Trophoblast cell (in vitro differentiated cells and primary cell): Measurements from ENCODE around the gene MEGF6.

Experiments used
- DNase-seq, 2 donors: peaks; one replicate each; pipeline ENCODE4 v3.0.0-alpha.2; 2016
- H2AFZ ChIP-seq: 2 replicates; pipeline ENCODE4 v1.6.1; 2013; ENCODE audit warnings: low read length, moderate library complexity, mild to moderate bottlenecking; ENCODE audit not compliant: insufficient read depth, poor library complexity
- H2AK5ac ChIP-seq: 2 replicates; pipeline ENCODE4 v1.6.1; 2013; ENCODE audit warnings: mild to moderate bottlenecking, low read length
- H2BK120ac ChIP-seq: 2 replicates; pipeline ENCODE4 v1.6.1; 2013; ENCODE audit warnings: low read length, mild to moderate bottlenecking, moderate library complexity; ENCODE audit not compliant: insufficient read depth, poor library complexity
- H2BK12ac ChIP-seq: 2 replicates; pipeline ENCODE4 v1.6.1; 2013; ENCODE audit warnings: mild to moderate bottlenecking, low read length, moderate library complexity
- H2BK5ac ChIP-seq: 2 replicates; pipeline ENCODE4 v1.6.1; 2013; ENCODE audit warnings: low read length, low read depth, moderate library complexity, mild to moderate bottlenecking; ENCODE audit not compliant: poor library complexity
- H3K14ac ChIP-seq: 2 replicates; pipeline ENCODE4 v1.6.1; 2013; ENCODE audit warnings: mild to moderate bottlenecking, low read length
- H3K18ac ChIP-seq: 2 replicates; pipeline ENCODE4 v1.6.1; 2013; ENCODE audit warnings: mild to moderate bottlenecking, low read length
- H3K23ac ChIP-seq: 2 replicates; pipeline ENCODE4 v1.6.1; 2013; ENCODE audit warnings: low read length
- H3K27ac ChIP-seq: 2 replicates; pipeline ENCODE4 v1.5.1; 2013; ENCODE audit warnings: low read depth, mild to moderate bottlenecking, inconsistent platforms, low read length, moderate library complexity
- H3K27me3 ChIP-seq: 2 replicates; pipeline ENCODE4 v1.6.1; 2013; ENCODE audit warnings: inconsistent platforms, mild to moderate bottlenecking, low read length, moderate library complexity; ENCODE audit not compliant: insufficient read depth
- H3K36me3 ChIP-seq, 2 experiments: 1 replicate in 1 of 2; 2 replicates in 1 of 2; pipeline ENCODE4 v1.6.1; 2013; ENCODE audit warnings: low read length in 2 of 2, mild to moderate bottlenecking in 2 of 2, moderate library complexity in 1 of 2; ENCODE audit not compliant: insufficient read depth in 2 of 2, control insufficient read depth in 1 of 2
- H3K4ac ChIP-seq: 2 replicates; pipeline ENCODE4 v1.6.1; 2013; ENCODE audit warnings: low read depth, mild to moderate bottlenecking, low read length, moderate library complexity
- H3K4me1 ChIP-seq, 2 experiments: 1 replicate in 1 of 2; 2 replicates in 1 of 2; pipeline ENCODE4 v1.6.1; 2013; ENCODE audit warnings: low read length in 2 of 2, mild to moderate bottlenecking in 2 of 2, moderate library complexity in 1 of 2; ENCODE audit not compliant: insufficient read depth in 2 of 2, control insufficient read depth in 1 of 2
- H3K4me2 ChIP-seq: 2 replicates; pipeline ENCODE4 v1.6.1; 2013; ENCODE audit warnings: inconsistent platforms, mild to moderate bottlenecking, low read length, moderate library complexity
- H3K4me3 ChIP-seq: 2 replicates; pipeline ENCODE4 v1.5.1; 2013; ENCODE audit warnings: mild to moderate bottlenecking, low read depth, low read length, inconsistent platforms
- H3K79me1 ChIP-seq: one replicate; pipeline ENCODE4 v1.6.1; 2013; ENCODE audit warnings: low read length
- H3K79me2 ChIP-seq: 2 replicates; pipeline ENCODE4 v1.6.1; 2013; ENCODE audit warnings: low read length, mild to moderate bottlenecking; ENCODE audit not compliant: control insufficient read depth, insufficient read depth, poor library complexity
- H3K9ac ChIP-seq: 2 replicates; pipeline ENCODE4 v1.6.1; 2013; ENCODE audit warnings: mild to moderate bottlenecking, low read length
- H3K9me3 ChIP-seq: 2 replicates; pipeline ENCODE4 v1.6.1; 2013; ENCODE audit warnings: low read depth, mild to moderate bottlenecking, control low read depth, inconsistent platforms, low read length; ENCODE audit not compliant: insufficient read depth
- H4K12ac ChIP-seq: 2 replicates; pipeline ENCODE4 v1.6.1; 2013; ENCODE audit warnings: low read depth, mild to moderate bottlenecking, low read length, moderate library complexity
- H4K8ac ChIP-seq: 2 replicates; pipeline ENCODE4 v1.6.1; 2013; ENCODE audit warnings: low read depth, mild to moderate bottlenecking, low read length, moderate library complexity
- H4K91ac ChIP-seq: one replicate; pipeline ENCODE4 v1.6.1; 2013; ENCODE audit warnings: low read depth, mild to moderate bottlenecking, low read length, moderate library complexity
- WGBS: extraction: QIAGEN DNeasy Blood & Tissue Kit; methylation state at CpG from one replicate; pipeline ENCODE4 v1.1.7; 2013; ENCODE audit warnings: missing lambda C conversion rate; ENCODE audit not compliant: insufficient read length, insufficient coverage; ENCODE audit errors: extremely low coverage; 5-methylcytosine and 5-hydroxymethylcytosine counted together

The MEGF6 gene

GRCh38 chr1:3450983-3451382, 160.3 kb downstream of the MEGF6 start:
- Histone ChIP-seq H3K18ac (no peak overlapping the region), H3K36me3 (no peaks in the 10 kb centered on the region), H3K23ac (no peak overlapping the region), H3K4me2 (no peak overlapping the region), H2BK5ac (no peak overlapping the region), H3K14ac (no peak overlapping the region), H3K27me3 (no peaks in the 10 kb centered on the region), H4K8ac (no peak overlapping the region), H3K4ac (no peak overlapping the region), H3K79me2 (peaks cover 2% of the 10 kb centered on the region), H2BK12ac (no peak overlapping the region), H2BK120ac (no peak overlapping the region), H3K4me3 (no peak overlapping the region), H3K9me3 (no peaks in the 10 kb centered on the region), H2AFZ (no peak overlapping the region), H3K9ac (no peak overlapping the region), H3K79me1 (peaks cover 8% of the 10 kb centered on the region), H4K12ac (no peak overlapping the region), H4K91ac (no peak overlapping the region), H3K4me1 (peaks cover 8 to 13% of the 10 kb centered on the region in 2 experiments), H3K27ac (no peak overlapping the region), H2AK5ac (no peak overlapping the region)
- no peak for DNase-seq
- no CpG with 5 or more reads among the region's 12 CpGs for WGBS

DNA sequence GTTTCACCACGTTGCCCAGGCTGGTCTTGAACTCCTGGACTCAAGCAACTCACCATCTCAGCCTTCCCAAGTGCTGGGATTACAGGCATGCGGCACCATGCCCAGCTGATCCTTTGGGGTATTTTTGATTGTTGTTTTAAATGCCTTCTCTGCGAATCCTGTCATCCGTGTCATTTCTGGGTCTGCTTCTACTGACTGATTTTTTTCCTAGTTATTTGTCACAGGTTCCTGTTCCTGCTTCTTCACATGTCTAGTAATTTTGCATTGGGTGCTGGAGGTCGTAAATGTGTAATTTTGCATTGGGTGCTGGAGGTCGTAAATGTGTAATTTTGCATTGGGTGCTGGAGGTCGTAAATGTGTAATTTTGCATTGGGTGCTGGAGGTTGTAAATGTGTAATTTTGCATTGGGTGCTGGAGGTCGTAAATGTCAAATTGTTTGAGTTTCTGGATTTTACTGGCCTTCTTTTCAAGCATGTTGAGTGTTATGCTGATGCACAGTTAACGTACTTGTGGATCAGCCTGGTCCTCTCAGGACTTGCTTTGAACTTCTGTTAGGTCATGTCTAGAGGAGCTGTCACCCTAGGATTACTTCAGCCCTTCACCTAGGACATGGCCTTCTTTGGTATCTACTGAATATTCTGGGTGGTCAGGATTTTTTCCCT, 161.0 kb downstream of the MEGF6 start:
- H2BK120ac ChIP-seq, result no peak overlapping the region

GRCh38 chr1:3444736-3445135, 166.6 kb downstream of the MEGF6 start:
- Histone ChIP-seq H3K9ac (no peak overlapping the region), H3K4ac (no peak overlapping the region), H3K27me3 (no peaks in the 10 kb centered on the region), H3K23ac (no peak overlapping the region), H4K8ac (no peak overlapping the region), H3K27ac (no peak overlapping the region), H3K18ac (no peak overlapping the region), H3K4me2 (no peak overlapping the region), H2BK12ac (no peak overlapping the region), H3K9me3 (no peaks in the 10 kb centered on the region), H3K4me3 (no peak overlapping the region), H3K79me1 (no peaks in the 10 kb centered on the region), H3K79me2 (no peaks in the 10 kb centered on the region), H2BK5ac (no peak overlapping the region), H2AFZ (no peak overlapping the region), H3K14ac (no peak overlapping the region), H2AK5ac (no peak overlapping the region), H4K12ac (no peak overlapping the region), H2BK120ac (no peak overlapping the region), H3K36me3 (no peaks in the 10 kb centered on the region), H4K91ac (no peak overlapping the region), H3K4me1 (no peaks in the 10 kb centered on the region)
- WGBS, result no CpG with 5 or more reads among the region's 10 CpGs
- DNase-seq, result no peak

More for the DNA sequence above, 161.0 kb downstream of the MEGF6 start:
- H3K27me3 ChIP-seq, result no peaks in the 10 kb centered on the region
- DNase-seq, result no peak
- no peak overlapping the region for H4K8ac ChIP-seq
- H3K79me2 ChIP-seq, result peaks cover 2% of the 10 kb centered on the region
- WGBS, result no CpG with 5 or more reads among the region's 9 CpGs
- no peak overlapping the region for H3K4me3 ChIP-seq
- no peak overlapping the region for H3K9ac ChIP-seq
- peaks cover 8% of the 10 kb centered on the region for H3K79me1 ChIP-seq
- H4K12ac ChIP-seq, result no peak overlapping the region
- no peaks in the 10 kb centered on the region for H3K36me3 ChIP-seq
- H3K27ac ChIP-seq, result no peak overlapping the region
- no peak overlapping the region for H2AK5ac ChIP-seq
- H3K4me2 ChIP-seq, result no peak overlapping the region
- no peak overlapping the region for H3K4ac ChIP-seq
- H3K23ac ChIP-seq, result no peak overlapping the region
- H3K14ac ChIP-seq, result no peak overlapping the region
- no peak overlapping the region for H2AFZ ChIP-seq
- H2BK12ac ChIP-seq, result no peak overlapping the region
- H2BK5ac ChIP-seq, result no peak overlapping the region
- H3K4me1 ChIP-seq, result peaks cover 8 to 12% of the 10 kb centered on the region in 2 experiments
- H3K9me3 ChIP-seq, result no peaks in the 10 kb centered on the region
- H4K91ac ChIP-seq, result no peak overlapping the region
- H3K18ac ChIP-seq, result no peak overlapping the region

GRCh38 chr1:3444298-3444697, 167.0 kb downstream of the MEGF6 start:
- no peak for DNase-seq
- Histone ChIP-seq H3K4me1 (no peaks in the 10 kb centered on the region), H3K79me1 (no peaks in the 10 kb centered on the region), H3K18ac (no peak overlapping the region), H3K9ac (no peak overlapping the region), H2BK120ac (no peak overlapping the region), H3K79me2 (no peaks in the 10 kb centered on the region), H2AFZ (no peak overlapping the region), H4K8ac (no peak overlapping the region), H3K4ac (no peak overlapping the region), H2BK12ac (no peak overlapping the region), H3K27me3 (no peaks in the 10 kb centered on the region), H4K91ac (no peak overlapping the region), H3K4me2 (no peak overlapping the region), H3K4me3 (no peak overlapping the region), H2AK5ac (no peak overlapping the region), H3K14ac (no peak overlapping the region), H4K12ac (no peak overlapping the region), H2BK5ac (no peak overlapping the region), H3K36me3 (no peaks in the 10 kb centered on the region), H3K9me3 (no peaks in the 10 kb centered on the region), H3K23ac (no peak overlapping the region), H3K27ac (no peak overlapping the region)
- no CpG with 5 or more reads among the region's 18 CpGs for WGBS
